HepG2 (cell line): ENCODE results near the gene PRKD2. TPM values are rescaled to one million over a fixed set of nuclear protein-coding genes. Genes with fewer than 3 reads are reported as not detected.
A peak's percentile ranks its signal among the peaks of the same experiment; 100 is the strongest.

Experiments used
- CBX2 ChIP-seq, 2 experiments: fragments of 200-600 bp in 1 of 2; sonication (generic); formaldehyde crosslinking in 1 of 2; IDR thresholded peaks; 2 replicates each; pipeline versions ENCODE4 v1.7.0 to v1.8.1; 2018 to 2022; ENCODE audit warnings: low read depth in 2 of 2, low read length in 1 of 2, mild to moderate bottlenecking in 1 of 2, missing genetic modification reagents in 1 of 2
- ERF ChIP-seq: IDR thresholded peaks from 2 replicates; pipeline ENCODE4 v1.6.1; 2018; ENCODE audit warnings: missing biosample characterization, missing genetic modification reagents
- ETV6 ChIP-seq: sonication (generic); formaldehyde crosslinking; conservative IDR thresholded peaks from 2 replicates; pipeline ENCODE4 v1.4.0; 2020; ENCODE audit warnings: missing genetic modification reagents
- FOXM1 ChIP-seq: sonication (generic); formaldehyde crosslinking; IDR thresholded peaks from 2 replicates; pipeline ENCODE4 v1.5.0; 2020; ENCODE audit warnings: missing genetic modification reagents
- HHEX ChIP-seq: IDR thresholded peaks from 2 replicates; pipeline ENCODE4 v1.6.1; 2016; ENCODE audit warnings: control low read depth
- PRMT3 ChIP-seq: sonication (generic); formaldehyde crosslinking; IDR thresholded peaks from 2 replicates; pipeline ENCODE4 v1.8.1; 2022; ENCODE audit warnings: low read depth, mild to moderate bottlenecking, moderate library complexity, missing genetic modification reagents, borderline replicate concordance
- TBX2 ChIP-seq: sonication (generic); formaldehyde crosslinking; IDR thresholded peaks from 2 replicates; pipeline ENCODE4 v1.5.0; 2020; ENCODE audit warnings: missing genetic modification reagents, mild to moderate bottlenecking, borderline replicate concordance
- THAP11 ChIP-seq: IDR thresholded peaks from 2 replicates; pipeline ENCODE4 v1.6.1; 2016; ENCODE audit warnings: missing biosample characterization, missing genetic modification reagents
- THYN1 ChIP-seq: sonication (generic); formaldehyde crosslinking; IDR thresholded peaks from 2 replicates; pipeline ENCODE4 v1.8.1; 2023; ENCODE audit warnings: low read depth, mild to moderate bottlenecking, moderate library complexity, missing genetic modification reagents, borderline replicate concordance
- ZBTB39 ChIP-seq: sonication (generic); formaldehyde crosslinking; IDR thresholded peaks from 2 replicates; pipeline ENCODE4 v1.5.0; 2020; ENCODE audit warnings: missing genetic modification reagents
- ZNF235 ChIP-seq: sonication (generic); formaldehyde crosslinking; IDR thresholded peaks from 2 replicates; pipeline ENCODE4 v1.8.1; 2023; ENCODE audit warnings: mild to moderate bottlenecking, missing genetic modification reagents, borderline replicate concordance
- ZNF343 ChIP-seq: sonication (generic); formaldehyde crosslinking; IDR thresholded peaks from 2 replicates; pipeline ENCODE4 v1.4.0; 2020; ENCODE audit warnings: mild to moderate bottlenecking, missing genetic modification reagents
- ZNF350 ChIP-seq: sonication (generic); formaldehyde crosslinking; IDR thresholded peaks from 2 replicates; pipeline ENCODE4 v1.4.0; 2020; ENCODE audit warnings: mild to moderate bottlenecking, low read depth, missing genetic modification reagents, borderline replicate concordance
- ZNF460 ChIP-seq: sonication (generic); formaldehyde crosslinking; IDR thresholded peaks from 2 replicates; pipeline ENCODE4 v1.5.1; 2020; ENCODE audit warnings: missing genetic modification reagents, mild to moderate bottlenecking, borderline replicate concordance
- ZNF562 ChIP-seq: sonication (generic); formaldehyde crosslinking; IDR thresholded peaks from 2 replicates; pipeline ENCODE4 v1.8.0; 2022; ENCODE audit warnings: missing genetic modification reagents, borderline replicate concordance
- ZNF749 ChIP-seq: sonication (generic); formaldehyde crosslinking; IDR thresholded peaks from 2 replicates; pipeline ENCODE4 v1.8.0; 2022; ENCODE audit warnings: mild to moderate bottlenecking, missing genetic modification reagents, moderate library complexity, borderline replicate concordance
- polyA plus RNA-seq, 8 experiments: library from polyadenylated mRNA; depleted of rRNA in 3 of 8; stranded (reverse) in 7 of 8; unstranded in 1 of 8; fragments of >200 nt; fragmentation: Illumina TruSeq in 4 of 8; extraction: Trizol in 4 of 8; gene quantifications; 2 replicates each; pipeline versions ENCODE4 v1.2.1 to v1.2.3, GENCODE V29; 2011 to 2016; ENCODE audit warnings: low read depth in 4 of 8, missing spikeins in 1 of 8, mixed read lengths in 1 of 8; ENCODE audit not compliant: insufficient read depth in 1 of 8
- total RNA-seq, 5 experiments: library from RNA; depleted of rRNA; stranded (reverse); fragments of >200 nt; fragmentation: Illumina TruSeq; extraction: Trizol; gene quantifications; 2 replicates each; pipeline ENCODE4 v1.2.3, GENCODE V29; 2016; ENCODE audit warnings: low read depth in 1 of 5
- TF ChIP-seq, protein P1 (sequence below): IDR thresholded peaks from 2 replicates; pipeline ENCODE4 v1.6.1; 2016; ENCODE audit warnings: mild to moderate bottlenecking, missing biosample characterization, missing genetic modification reagents
- TF ChIP-seq, protein P2 (sequence below): sonication (generic); formaldehyde crosslinking; IDR thresholded peaks from 2 replicates; pipeline ENCODE4 v1.4.0; 2020; ENCODE audit warnings: low read depth, missing genetic modification reagents
- TF ChIP-seq, protein P3 (sequence below): sonication (generic); formaldehyde crosslinking; IDR thresholded peaks from 2 replicates; pipeline ENCODE4 v1.5.0; 2020; ENCODE audit warnings: mild to moderate bottlenecking, missing genetic modification reagents

PRKD2 gene
- total and polyA plus RNA-seq, 2 of the 13 experiments (the other 11 are each of a cell fraction or from before 2014, with no cell fraction given), result 6.7 to 7.3 TPM

DNA sequence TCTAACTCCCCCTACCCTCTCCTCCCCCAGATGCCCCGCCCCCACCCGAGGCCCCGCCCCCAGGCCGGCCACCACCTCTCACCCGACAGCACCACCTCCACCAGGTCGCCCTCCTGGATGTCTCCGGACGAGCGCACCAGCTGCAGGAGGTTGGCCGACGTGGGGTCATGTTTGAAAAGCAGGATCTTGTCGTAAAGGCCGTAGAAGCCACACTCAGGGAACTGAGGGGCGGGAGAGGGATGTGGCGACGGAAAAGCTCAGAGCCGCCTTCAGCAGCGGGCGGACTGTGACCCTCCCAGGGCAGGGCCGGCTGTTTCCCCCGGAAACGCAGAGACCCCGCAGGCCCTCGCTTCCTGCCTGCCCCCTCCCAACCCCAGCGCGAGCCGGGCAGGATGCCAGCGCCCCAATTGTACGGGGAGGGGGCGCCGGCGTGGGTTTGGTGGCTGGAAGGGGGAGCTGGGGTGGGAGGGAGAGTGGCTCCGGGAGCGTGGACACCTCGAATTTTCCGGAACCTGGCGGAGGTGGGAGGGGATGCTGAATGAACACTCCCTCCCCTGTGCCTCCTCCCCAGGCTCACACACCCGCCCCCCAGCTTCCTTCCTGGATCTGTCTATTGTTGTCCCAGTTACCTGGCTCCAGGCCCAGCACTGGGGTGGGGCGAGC lies 3.0 kb downstream of the PRKD2 start (continued):
- TF ChIP-seq ZNF343 (CRISPR knock-in tag) (0 out of 2 replicates have a peak, but pooled peaks have one; percentile 29), ZNF350 (CRISPR knock-in tag) (peak; percentile 38; the same call in 1 of the 2 replicates), ZBTB39 (no peak), ZNF235 (no peak), THYN1 (no peak), ERF (0 out of 2 replicates have a peak, but pooled peaks have one; percentile 7), FOXM1 (no peak), TBX2 (CRISPR knock-in tag) (no peak), ZNF460 (CRISPR knock-in tag) (no peak), ETV6 (CRISPR knock-in tag) (peak; percentile 88; the same call in 1 of the 2 replicates), THAP11 (peak; percentile 77), HHEX (CRISPR knock-in tag) (no peak), ZNF749 (CRISPR knock-in tag) (no peak), ZNF562 (no peak), CBX2 (IDR thresholded peaks at IDR 0.05; ENCODE audit: low read depth, low read length) (no peak), CBX2 (CRISPR knock-in tag; IDR thresholded peaks at IDR 0.05; ENCODE audit: low read depth) (no peak), PRMT3 (CRISPR knock-in tag) (no peak)
- TF ChIP-seq, protein P1, sequence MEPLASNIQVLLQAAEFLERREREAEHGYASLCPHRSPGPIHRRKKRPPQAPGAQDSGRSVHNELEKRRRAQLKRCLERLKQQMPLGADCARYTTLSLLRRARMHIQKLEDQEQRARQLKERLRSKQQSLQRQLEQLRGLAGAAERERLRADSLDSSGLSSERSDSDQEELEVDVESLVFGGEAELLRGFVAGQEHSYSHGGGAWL (CRISPR knock-in tag), result no peak
- TF ChIP-seq, protein P2, sequence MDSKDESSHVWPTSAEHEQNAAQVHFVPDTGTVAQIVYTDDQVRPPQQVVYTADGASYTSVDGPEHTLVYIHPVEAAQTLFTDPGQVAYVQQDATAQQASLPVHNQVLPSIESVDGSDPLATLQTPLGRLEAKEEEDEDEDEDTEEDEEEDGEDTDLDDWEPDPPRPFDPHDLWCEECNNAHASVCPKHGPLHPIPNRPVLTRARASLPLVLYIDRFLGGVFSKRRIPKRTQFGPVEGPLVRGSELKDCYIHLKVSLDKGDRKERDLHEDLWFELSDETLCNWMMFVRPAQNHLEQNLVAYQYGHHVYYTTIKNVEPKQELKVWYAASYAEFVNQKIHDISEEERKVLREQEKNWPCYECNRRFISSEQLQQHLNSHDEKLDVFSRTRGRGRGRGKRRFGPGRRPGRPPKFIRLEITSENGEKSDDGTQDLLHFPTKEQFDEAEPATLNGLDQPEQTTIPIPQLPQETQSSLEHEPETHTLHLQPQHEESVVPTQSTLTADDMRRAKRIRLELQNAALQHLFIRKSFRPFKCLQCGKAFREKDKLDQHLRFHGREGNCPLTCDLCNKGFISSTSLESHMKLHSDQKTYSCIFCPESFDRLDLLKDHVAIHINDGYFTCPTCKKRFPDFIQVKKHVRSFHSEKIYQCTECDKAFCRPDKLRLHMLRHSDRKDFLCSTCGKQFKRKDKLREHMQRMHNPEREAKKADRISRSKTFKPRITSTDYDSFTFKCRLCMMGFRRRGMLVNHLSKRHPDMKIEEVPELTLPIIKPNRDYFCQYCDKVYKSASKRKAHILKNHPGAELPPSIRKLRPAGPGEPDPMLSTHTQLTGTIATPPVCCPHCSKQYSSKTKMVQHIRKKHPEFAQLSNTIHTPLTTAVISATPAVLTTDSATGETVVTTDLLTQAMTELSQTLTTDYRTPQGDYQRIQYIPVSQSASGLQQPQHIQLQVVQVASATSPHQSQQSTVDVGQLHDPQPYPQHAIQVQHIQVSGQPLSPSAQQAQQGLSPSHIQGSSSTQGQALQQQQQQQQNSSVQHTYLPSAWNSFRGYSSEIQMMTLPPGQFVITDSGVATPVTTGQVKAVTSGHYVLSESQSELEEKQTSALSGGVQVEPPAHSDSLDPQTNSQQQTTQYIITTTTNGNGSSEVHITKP (CRISPR knock-in tag), result peak; percentile 42; the same call in 1 of the 2 replicates
- TF ChIP-seq, protein P3, sequence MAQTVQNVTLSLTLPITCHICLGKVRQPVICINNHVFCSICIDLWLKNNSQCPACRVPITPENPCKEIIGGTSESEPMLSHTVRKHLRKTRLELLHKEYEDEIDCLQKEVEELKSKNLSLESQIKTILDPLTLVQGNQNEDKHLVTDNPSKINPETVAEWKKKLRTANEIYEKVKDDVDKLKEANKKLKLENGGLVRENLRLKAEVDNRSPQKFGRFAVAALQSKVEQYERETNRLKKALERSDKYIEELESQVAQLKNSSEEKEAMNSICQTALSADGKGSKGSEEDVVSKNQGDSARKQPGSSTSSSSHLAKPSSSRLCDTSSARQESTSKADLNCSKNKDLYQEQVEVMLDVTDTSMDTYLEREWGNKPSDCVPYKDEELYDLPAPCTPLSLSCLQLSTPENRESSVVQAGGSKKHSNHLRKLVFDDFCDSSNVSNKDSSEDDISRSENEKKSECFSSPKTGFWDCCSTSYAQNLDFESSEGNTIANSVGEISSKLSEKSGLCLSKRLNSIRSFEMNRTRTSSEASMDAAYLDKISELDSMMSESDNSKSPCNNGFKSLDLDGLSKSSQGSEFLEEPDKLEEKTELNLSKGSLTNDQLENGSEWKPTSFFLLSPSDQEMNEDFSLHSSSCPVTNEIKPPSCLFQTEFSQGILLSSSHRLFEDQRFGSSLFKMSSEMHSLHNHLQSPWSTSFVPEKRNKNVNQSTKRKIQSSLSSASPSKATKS (CRISPR knock-in tag), result no peak
